Left ventricle myocardium inferior (tissue), 1 donor: ENCODE data around the gene TNFRSF9. TPM values are rescaled to one million over a fixed set of nuclear protein-coding genes. Genes with fewer than 3 reads are reported as not detected.

Source experiments
- DNase-seq: peaks from one replicate; pipeline ENCODE4 v3.0.0-alpha.2; 2020
- H3K27ac ChIP-seq: fragments of 200-600 bp; replicated peaks from 2 replicates; pipeline ENCODE4 v1.8.0; 2021
- H3K27me3 ChIP-seq: fragments of 200-600 bp; 2 replicates; pipeline ENCODE4 v1.8.0; 2021; ENCODE audit warnings: low read depth
- H3K36me3 ChIP-seq: fragments of 200-600 bp; 2 replicates; pipeline ENCODE4 v1.8.0; 2021
- H3K4me1 ChIP-seq: fragments of 200-600 bp; 2 replicates; pipeline ENCODE4 v1.8.0; 2021
- H3K4me3 ChIP-seq: fragments of 200-600 bp; 2 replicates; pipeline ENCODE4 v1.8.0; 2021; ENCODE audit warnings: mild to moderate bottlenecking, moderate library complexity
- H3K9me3 ChIP-seq: fragments of 200-600 bp; replicated peaks from 2 replicates; pipeline ENCODE4 v1.8.0; 2021
- intact Hi-C: fragments of 100-400 bp; cut with micrococcal nuclease; formaldehyde crosslinking; loops from one replicate; pipeline ENCODE4 v1.11.0; 2022
- total RNA-seq: library from RNA; stranded (reverse); fragmentation: NEBNext Ultra II Directional; extraction: Animal tissue kit (Norgen Biotek cat#: 25700); gene quantifications from one replicate; pipeline ENCODE4 v1.2.1, GENCODE V29; 2021
- TF ChIP-seq, protein P1 (sequence below): fragments of 200-600 bp; IDR thresholded peaks from 2 replicates; pipeline ENCODE4 v1.8.0; 2021; ENCODE audit warnings: antibody characterized with exemption, mild to moderate bottlenecking, borderline replicate concordance
- donor health status: DM: no; HTN: yes; CAD: no; lungs with severe emphysema.

The TNFRSF9 gene
- total RNA-seq, 1 donor from 2014 or later, result not detected

DNA sequence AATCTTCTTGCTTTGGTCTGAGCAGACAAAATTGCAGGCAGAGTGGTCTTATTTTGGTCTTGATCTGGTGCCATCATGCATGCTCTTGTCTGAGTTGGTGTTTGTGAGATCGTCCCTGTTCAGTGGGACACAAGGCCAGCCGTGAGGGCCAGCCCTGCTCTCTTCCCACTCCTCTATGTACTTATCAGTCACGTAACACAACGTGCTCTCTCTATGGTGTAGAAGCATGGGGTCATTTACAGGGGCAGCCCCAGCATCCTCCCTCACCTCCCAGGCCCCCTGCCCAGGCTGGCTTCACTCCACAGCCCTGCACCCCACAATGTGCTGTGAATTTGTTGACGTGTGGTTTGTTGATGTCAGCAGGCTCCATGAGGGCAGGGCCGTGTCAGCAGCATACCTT lies 69.5 kb downstream of the TNFRSF9 start:
- intact Hi-C loops, result no loop called here
- Histone ChIP-seq H3K9me3 (peaks cover 5% of the 10 kb centered on the region), H3K27me3 (peaks cover 20% of the 10 kb centered on the region), H3K4me1 (no peaks in the 10 kb centered on the region), H3K36me3 (no peaks in the 10 kb centered on the region), H3K27ac (no peak overlapping the region), H3K4me3 (no peak overlapping the region)
- TF ChIP-seq, protein P1, sequence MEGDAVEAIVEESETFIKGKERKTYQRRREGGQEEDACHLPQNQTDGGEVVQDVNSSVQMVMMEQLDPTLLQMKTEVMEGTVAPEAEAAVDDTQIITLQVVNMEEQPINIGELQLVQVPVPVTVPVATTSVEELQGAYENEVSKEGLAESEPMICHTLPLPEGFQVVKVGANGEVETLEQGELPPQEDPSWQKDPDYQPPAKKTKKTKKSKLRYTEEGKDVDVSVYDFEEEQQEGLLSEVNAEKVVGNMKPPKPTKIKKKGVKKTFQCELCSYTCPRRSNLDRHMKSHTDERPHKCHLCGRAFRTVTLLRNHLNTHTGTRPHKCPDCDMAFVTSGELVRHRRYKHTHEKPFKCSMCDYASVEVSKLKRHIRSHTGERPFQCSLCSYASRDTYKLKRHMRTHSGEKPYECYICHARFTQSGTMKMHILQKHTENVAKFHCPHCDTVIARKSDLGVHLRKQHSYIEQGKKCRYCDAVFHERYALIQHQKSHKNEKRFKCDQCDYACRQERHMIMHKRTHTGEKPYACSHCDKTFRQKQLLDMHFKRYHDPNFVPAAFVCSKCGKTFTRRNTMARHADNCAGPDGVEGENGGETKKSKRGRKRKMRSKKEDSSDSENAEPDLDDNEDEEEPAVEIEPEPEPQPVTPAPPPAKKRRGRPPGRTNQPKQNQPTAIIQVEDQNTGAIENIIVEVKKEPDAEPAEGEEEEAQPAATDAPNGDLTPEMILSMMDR, result no peak
- DNase-seq, result no peak

DNA sequence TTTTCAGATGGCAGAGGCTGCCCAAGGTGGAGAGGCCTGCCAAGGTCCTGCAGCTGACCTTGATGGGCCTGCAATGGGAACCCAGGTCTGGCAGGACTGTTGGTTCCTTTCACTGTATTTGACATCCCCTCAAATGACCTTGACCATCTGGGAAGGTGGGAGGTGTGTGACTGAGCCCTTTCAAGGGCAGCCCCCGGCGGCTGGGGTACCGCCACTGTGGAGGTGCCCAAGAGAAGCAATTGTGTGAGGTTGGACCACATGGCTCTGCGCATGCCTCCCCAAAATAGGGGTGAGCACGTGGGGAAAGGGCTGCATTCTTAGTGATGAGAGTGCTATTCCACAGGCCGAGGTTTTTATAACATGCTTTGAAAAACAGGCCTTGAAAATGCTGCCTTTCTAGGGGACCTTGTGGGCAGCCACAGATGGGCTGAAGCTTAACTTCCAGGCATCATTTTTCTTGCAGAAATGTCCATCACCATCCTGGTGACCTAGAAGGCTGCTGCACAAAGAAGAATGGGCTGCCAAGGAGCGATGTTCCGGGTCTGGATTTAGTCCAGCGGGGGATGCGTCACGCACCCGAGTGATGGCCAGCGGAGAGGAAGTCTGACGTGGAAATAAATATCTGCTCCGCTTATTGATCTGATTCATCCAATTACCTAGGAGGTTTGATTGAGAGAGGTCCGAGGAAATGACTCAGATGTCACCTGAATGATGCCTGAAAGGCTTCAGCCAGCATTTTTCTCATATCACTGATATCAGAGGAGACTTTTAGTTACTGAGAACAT lies 71.3 kb downstream of the TNFRSF9 start:
- Histone ChIP-seq H3K9me3 (peaks cover 5% of the 10 kb centered on the region), H3K27ac (no peak overlapping the region), H3K27me3 (peaks cover 13% of the 10 kb centered on the region), H3K4me1 (no peaks in the 10 kb centered on the region), H3K36me3 (no peaks in the 10 kb centered on the region), H3K4me3 (no peak overlapping the region)
- TF ChIP-seq, protein P1, result no peak
- no peak for DNase-seq
- intact Hi-C loops, result no loop called here

DNA sequence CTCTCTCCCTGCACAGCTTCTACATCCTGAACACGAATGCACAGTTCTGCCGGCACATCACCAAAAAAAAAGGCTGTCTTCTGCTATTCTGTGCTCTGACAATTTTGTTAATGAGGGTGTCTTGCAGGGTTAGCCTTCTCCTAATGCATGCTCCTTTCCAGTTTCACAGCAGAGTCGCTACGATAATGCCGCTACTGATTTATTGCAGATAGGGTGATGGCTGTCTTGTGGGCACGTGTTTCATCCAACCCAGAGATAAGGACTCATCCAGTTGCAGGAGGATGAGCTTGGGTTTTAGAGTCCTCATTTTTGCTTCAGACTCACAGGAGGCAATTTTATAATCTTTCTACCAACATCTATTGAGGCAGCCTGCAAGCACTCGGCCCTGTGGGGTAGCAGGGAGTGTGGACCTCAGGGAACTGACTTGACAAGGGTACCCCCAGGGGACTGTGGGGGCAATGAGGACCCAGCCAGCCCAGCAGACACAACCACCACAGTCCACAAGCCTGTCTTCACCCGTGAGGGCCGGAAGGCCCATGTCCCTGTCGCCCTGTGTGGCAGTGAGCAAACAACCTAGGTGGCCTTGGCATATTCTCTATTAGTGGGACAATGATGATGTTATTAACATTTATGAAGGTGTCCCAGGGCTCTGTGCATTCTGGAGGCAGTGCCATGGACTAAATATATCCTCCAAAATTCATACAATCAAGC lies 72.4 kb downstream of the TNFRSF9 start:
- Histone ChIP-seq H3K4me3 (no peak overlapping the region), H3K4me1 (no peaks in the 10 kb centered on the region), H3K27ac (no peak overlapping the region), H3K9me3 (peaks cover 5% of the 10 kb centered on the region), H3K27me3 (peaks cover 7% of the 10 kb centered on the region), H3K36me3 (no peaks in the 10 kb centered on the region)
- TF ChIP-seq, protein P1, result no peak
- no peak for DNase-seq
- intact Hi-C loops, result no loop called here

DNA sequence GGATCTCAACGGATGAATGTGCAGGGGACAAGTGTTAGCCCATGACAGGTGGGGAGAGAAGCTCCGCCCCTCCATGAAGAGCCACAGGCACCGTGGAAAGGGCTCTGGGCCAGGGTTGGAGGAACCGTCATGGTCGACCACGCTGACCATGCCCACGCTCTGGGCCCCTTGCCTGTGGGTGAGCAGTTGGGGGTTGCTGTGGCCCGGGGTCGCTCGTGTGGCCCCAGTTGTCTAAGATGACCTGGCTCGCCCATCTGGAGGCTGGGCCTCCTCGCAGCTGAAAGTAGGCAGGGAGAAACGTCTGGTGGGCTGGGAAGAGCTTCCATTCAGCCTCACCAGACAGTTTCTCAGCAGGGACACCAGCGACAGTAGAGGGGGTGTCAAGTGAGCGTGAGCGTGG lies 74.7 kb downstream of the TNFRSF9 start:
- Histone ChIP-seq H3K27me3 (peaks cover 7% of the 10 kb centered on the region), H3K4me1 (no peaks in the 10 kb centered on the region), H3K4me3 (no peak overlapping the region), H3K9me3 (peaks cover 5% of the 10 kb centered on the region), H3K36me3 (no peaks in the 10 kb centered on the region), H3K27ac (no peak overlapping the region)
- no peak for DNase-seq
- intact Hi-C loops, result no loop called here
- TF ChIP-seq, protein P1, result no peak

Other genes starting within 250 kb of the TNFRSF9 start
- gene VAMP3, start 169.5 kb downstream of the TNFRSF9 start, total RNA-seq, result 75.9 TPM
- 12.5 TPM for gene PER3, start 156.5 kb downstream of the TNFRSF9 start, total RNA-seq
- gene UTS2, start 87.8 kb downstream of the TNFRSF9 start, total RNA-seq, result not detected
- 329 TPM for gene PARK7, start 20.9 kb upstream of the TNFRSF9 start, total RNA-seq
- gene ERRFI1, start 85.5 kb upstream of the TNFRSF9 start, total RNA-seq, result 10.8 TPM